GM19397 (cell line): ENCODE data around the gene POLD1.
A peak's percentile ranks its signal among the peaks of the same experiment; 100 is the strongest.
"Not testable (repeated sequence)": the region's sequence is repeated elsewhere in the genome, so short reads cannot be mapped to it uniquely, and the experiment has no call there.

Source experiments
- ATAC-seq: cut with Tn5 transposase; IDR thresholded peaks from one replicate; pipeline ENCODE4 v1.9.1; 2021; ENCODE audit warnings: mild to moderate bottlenecking, moderate library complexity; ENCODE audit not compliant: unreplicated experiment

POLD1 gene

DNA sequence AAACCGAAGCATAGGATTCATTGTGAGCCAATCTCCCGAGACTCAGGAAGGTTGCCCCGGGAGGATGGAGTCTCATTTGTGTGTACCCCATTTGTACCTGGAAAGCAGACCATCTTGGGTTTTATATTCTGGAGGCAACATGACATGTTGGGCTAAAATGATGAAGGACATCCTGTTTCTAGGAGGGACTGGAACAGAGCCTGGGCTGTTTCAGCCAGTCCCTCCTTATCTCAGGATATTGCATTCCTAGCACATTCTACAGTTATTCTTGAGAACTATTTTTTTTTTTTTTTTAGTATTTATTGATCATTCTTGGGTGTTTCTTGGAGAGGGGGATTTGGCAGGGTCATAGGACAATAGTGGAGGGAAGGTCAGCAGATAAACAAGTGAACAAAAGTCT is 6.1 kb downstream of the POLD1 start:
- ATAC-seq = not testable (repeated sequence)

DNA sequence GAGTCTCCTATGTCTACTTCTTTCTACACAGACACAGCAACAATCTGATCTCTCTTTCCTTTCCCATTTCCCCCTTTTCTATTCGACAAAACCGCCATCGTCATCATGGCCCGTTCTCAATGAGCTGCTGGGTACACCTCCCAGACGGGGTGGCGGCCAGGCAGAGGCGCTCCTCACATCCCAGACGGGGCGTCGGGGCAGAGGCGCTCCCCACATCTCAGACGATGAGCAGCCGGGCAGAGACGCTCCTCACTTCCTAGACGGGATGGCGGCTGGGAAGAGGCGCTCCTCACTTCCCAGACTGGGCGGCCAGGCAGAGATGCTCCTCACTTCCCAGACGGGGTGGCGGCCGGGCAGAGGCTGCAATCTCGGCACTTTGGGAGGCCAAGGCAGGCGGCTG is 6.8 kb downstream of the POLD1 start:
- not testable (repeated sequence) for ATAC-seq

DNA sequence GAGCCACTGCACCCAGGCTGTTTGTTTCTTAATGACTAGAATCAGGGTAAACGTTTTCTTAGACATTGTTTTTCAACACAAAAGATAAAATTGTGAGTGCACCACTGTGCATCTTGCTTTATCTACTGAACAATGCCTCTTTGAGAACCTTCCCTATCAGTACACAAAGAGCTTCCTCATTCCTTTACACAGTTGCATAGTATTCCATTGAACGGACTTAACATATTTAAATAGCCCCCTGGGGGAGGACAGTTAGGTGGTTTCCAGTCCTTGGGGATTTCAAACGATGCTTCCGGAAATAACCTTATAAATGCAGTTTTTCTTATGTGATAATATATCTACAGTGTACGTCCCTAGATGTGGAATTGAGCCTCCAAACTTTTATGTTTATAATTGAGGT is 8.6 kb downstream of the POLD1 start:
- ATAC-seq = no peak

DNA sequence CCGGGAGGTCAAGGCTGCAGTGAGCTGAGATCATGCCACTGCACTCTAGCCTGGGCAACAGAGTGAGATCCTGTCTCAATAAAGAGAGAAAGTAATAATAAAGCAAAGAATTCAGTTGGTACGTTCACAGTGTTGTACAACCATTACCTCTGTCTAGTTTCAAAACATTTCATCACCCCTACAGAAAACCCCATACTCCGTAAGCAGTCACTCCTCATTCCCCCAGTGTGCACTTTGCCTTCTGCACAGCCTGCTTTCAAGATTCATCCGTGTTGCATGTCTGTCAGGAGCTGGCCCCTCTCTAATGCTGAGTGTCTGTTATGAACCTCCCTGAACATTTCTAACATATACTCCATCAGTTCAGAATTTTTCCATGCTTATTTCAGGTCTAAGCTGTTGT is 9.4 kb downstream of the POLD1 start:
- ATAC-seq = no peak

DNA sequence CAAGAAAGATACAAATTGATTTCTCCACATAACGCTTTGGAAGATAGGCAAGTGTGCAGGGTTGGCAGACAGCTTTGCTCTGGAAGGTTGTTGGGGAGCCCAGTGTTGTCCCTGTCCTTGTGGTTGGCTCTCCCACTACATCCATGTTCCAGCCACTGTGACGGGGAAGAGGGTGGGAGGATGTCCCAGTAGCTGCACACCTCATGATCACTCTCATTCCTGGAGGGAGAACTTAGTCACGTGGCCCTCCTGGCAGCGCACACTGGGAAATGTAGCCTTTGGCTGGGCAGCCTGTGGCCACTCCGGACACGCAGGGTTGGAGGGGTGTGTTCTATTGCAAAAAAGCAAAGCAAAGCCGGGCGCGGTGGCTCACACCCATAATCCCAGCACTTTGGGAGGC is 9.9 kb downstream of the POLD1 start:
- ATAC-seq = no peak

DNA sequence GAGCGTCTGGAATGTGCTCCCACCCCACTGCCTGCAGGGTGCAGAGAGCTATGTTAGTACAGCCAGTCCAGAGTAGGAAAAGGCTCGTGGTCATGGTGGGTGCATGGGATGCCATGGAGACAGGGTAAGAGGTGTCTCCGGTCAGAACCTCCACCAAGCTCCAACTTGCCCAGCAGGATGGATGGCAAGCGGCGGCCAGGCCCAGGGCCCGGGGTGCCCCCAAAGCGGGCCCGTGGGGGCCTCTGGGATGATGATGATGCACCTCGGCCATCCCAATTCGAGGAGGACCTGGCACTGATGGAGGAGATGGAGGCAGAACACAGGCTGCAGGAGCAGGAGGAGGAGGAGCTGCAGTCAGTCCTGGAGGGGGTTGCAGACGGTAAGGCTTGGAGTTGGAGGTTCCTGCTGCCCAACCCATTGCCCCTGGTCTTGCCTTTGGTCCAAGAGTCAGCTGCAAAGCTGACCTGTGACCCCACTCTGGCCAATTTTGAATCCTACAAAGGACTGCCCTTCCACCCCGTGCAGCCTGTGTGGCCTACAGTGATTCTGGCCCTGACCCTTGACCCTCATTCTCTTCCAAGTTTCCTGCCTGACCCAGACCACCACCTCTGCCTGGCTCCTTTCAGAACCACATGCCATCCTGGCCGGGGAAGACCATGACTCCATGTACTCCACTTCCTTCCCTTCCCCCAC is 14.7 kb downstream of the POLD1 start:
- ATAC-seq = no peak

DNA sequence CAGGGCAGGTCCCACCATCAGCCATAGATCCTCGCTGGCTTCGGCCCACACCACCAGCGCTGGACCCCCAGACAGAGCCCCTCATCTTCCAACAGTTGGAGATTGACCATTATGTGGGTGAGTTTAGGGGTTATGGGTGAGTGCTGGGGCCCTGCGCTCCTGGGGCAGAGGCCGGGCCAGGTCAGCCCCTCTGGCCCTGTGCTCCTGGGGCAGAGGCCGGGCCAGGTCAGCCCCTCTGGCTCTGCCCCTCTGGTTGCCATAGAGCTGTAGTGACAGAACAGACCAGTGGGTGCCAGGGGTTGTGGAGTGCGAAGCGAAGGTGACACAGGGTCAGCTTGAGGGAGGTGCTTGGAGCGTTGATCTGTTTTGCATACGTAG is 15.2 kb downstream of the POLD1 start:
- no peak for ATAC-seq

DNA sequence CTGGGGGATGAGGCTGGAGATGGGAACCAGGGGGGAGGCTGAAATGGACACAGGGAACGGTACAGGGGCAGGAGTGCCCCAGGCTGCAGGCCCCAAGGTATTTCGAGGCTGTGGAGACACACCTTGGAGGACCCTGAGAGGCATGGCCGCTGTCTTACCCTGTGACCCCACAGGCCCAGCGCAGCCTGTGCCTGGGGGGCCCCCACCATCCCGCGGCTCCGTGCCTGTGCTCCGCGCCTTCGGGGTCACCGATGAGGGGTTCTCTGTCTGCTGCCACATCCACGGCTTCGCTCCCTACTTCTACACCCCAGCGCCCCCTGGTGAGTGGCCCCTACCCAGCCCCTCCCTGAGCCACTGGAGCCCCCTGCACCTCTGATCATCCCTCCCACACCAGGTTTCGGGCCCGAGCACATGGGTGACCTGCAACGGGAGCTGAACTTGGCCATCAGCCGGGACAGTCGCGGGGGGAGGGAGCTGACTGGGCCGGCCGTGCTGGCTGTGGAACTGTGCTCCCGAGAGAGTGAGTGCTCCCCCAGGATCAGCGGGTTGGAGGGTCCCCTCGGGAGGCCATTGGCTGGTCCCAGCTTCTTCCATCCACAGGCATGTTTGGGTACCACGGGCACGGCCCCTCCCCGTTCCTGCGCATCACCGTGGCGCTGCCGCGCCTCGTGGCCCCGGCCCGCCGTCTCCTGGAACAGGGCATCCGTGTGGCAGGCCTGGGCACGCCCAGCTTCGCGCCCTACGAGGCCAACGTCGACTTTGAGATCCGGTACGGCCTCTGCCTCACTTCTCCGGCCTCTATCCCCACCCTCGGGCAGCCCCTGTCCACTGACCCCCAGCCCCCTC is 17.7 kb downstream of the POLD1 start:
- ATAC-seq = no peak

DNA sequence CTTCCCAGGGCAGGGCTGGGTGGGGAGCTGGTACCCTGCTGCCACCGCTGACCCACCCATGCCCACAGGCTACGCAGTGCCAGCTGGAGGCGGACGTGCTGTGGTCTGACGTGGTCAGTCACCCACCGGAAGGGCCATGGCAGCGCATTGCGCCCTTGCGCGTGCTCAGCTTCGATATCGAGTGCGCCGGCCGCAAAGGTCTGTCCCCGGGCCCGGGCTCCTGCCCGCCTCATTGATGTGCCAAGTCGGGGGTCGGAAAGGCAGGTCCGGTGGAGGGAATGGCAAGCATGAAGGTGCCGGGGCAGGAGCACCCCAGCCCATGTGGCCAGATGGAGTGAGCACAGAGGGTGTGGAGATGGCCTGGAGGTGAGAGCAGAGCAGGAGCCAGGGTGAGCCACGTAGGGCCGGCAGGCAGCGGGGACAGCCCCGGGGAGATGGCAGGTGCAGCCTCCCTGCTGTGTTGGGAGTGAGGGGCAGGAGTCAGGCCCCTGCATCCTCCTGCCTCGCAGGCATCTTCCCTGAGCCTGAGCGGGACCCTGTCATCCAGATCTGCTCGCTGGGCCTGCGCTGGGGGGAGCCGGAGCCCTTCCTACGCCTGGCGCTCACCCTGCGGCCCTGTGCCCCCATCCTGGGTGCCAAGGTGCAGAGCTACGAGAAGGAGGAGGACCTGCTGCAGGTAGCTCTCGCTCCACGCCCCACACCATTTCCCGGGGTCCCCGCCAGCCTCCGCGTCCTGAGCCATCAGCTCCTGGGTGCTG is 18.6 kb downstream of the POLD1 start:
- ATAC-seq = no peak

DNA sequence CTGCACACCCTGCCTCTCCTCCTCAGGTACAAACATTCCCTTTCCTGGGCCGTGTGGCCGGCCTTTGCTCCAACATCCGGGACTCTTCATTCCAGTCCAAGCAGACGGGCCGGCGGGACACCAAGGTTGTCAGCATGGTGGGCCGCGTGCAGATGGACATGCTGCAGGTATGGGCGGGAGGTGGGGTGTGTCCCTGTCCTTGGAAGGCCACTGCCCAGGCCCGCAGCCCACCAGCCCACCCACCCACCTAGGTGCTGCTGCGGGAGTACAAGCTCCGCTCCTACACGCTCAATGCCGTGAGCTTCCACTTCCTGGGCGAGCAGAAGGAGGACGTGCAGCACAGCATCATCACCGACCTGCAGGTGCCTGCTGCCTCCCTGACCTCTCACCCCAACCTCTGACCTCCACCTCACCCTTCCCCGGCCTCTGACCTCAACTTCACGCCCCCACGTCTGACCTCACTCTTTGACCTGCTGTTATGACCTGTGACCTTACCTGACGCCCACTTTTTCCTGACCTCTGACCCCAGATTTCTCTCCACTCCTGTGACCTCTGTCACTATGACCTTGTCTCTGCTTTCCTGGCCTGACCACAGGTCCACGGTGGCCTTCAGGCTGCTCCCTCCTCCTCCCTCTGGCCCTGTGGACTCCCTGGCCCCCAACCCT is 22.1 kb downstream of the POLD1 start:
- ATAC-seq = no peak

DNA sequence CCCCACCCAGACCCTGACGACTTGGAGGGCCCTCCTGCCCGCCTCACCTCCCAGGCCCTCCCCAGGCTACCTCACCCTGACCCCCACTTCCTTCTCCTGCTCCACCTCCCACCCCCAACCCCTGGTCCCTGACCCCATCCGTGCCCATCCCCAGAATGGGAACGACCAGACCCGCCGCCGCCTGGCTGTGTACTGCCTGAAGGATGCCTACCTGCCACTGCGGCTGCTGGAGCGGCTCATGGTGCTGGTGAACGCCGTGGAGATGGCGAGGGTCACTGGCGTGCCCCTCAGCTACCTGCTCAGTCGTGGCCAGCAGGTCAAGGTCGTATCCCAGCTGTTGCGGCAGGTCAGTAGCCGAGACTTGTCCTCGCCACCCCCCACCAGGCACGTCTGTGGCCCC is 22.7 kb downstream of the POLD1 start:
- ATAC-seq = no peak

DNA sequence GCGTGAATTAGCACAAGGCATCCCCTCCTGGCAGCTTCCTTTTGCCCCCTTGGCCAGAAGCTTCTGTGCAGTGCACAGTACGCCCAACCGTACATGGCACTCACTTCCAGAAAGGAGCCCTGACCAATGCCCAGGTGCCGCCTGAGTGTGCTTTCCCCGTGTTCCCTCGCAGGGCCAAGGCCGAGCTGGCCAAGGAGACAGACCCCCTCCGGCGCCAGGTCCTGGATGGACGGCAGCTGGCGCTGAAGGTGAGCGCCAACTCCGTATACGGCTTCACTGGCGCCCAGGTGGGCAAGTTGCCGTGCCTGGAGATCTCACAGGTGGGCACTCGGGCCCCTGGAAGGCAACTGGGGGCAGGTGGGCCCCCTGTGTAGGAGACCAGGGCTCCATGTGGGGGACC is 25.2 kb downstream of the POLD1 start:
- no peak for ATAC-seq

DNA sequence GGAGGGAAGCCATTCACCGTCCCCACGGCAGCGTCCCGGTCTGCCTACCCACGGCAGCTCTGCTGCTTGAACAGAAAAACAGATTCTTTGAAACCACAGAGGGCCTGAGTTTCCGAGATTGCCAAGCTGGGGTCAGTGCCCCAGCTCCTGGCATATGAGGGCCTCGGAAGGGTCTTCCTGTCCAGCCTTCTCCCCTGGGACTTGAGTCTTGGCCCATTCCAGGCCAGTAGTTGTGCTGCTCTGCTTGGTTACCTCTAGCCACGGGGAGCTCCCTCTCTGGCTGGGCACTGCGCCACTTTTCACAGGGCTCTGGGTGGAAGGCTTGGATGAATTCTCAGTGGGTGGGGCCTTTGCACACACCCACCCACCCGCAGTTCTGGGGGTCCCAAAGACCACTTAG is 26.0 kb downstream of the POLD1 start:
- ATAC-seq = no peak

DNA sequence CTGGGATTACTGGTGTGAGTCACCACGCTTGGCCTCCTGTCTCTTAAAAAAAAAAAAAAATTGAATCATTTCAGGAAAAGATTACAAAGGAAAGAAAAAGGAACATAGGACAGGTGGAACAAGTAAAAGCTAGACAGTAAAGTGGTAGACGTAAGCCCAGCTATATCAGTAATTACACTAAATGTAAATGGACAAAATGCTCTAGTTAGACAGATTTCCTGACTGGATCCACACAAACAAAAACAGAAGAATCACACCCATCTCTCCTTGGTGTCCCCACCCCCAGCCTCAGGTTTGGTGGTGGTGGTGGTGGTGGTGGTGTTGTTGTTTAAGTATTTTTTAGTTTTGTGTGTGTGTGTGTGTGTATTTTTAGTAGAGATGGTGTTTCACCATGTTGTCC is 28.3 kb downstream of the POLD1 start:
- ATAC-seq = no peak

DNA sequence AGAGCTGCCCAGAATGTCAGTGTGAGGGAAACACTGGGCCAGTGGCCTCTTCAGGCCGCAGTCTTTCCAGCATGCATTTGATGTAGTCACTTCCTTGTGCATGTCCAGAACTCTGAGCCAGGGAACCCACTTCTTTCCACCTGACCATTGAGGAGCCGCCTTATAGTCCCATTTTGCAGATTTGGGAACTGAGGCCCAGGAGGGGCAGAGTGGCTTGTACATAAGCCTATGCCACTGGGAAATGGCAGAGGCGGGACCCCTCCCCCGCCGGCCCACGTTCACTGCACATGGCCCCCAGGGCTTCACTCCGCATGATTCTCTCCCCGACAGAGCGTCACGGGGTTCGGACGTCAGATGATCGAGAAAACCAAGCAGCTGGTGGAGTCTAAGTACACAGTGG is 28.9 kb downstream of the POLD1 start:
- no peak for ATAC-seq

DNA sequence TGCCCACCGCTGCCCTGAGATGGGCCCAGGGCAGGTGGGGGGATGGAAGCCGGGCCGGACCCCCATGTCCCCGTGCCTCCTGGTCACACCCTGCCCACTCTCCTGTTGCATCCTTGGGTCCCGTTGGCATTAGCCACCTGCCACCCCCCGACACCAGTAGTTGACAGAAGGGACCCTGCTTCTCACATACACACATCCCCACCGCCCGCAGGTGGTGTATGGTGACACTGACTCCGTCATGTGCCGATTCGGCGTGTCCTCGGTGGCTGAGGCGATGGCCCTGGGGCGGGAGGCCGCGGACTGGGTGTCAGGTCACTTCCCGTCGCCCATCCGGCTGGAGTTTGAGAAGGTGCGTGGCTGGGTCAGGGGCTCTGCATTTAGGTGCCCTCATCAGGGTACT is 29.4 kb downstream of the POLD1 start:
- ATAC-seq = no peak

DNA sequence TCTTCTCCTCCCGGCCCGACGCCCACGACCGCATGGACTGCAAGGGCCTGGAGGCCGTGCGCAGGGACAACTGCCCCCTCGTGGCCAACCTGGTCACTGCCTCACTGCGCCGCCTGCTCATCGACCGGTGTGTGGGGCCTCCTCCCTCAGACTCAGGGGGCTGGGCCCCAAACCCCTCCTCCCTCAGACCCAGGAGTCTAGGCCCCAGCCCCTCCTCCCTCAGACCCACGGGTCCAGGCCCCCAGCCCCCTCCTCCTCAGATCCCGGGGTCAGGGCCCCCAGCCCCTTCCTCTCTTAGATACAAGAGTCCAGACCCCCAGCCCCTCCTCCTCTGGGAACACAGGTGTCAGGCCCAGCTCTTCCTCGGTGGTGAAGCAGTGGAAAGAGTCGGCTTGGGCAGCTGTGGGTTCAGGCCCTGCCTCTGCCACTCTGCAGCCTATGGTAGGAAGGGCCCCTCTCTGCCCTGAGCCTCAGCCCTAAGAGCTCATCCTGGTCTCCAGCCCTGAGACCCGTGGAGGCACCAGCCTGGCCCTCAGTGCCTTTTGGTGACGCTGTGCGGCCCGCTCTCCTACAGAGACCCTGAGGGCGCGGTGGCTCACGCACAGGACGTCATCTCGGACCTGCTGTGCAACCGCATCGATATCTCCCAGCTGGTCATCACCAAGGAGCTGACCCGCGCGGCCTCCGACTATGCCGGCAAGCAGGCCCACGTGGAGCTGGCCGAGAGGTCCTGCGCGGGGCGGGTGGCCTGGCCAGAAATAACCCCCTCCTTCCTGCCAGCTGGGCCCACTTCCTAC is 30.9 kb downstream of the POLD1 start:
- ATAC-seq = peak; percentile 29

DNA sequence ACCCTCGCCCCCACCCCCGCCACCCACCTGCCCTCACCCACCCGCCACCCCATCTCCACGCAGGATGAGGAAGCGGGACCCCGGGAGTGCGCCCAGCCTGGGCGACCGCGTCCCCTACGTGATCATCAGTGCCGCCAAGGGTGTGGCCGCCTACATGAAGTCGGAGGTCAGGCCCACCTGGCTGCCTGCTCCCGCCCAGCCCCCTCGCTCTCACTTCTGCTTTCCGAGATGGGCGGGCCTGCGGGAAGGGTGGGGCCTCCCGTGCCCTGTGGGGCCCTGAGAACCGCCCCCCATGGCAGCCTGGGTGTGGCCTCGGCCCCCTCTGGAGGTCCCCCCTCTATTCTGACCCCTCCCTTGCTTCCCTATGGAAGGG is 31.5 kb downstream of the POLD1 start:
- ATAC-seq = peak; percentile 49

DNA sequence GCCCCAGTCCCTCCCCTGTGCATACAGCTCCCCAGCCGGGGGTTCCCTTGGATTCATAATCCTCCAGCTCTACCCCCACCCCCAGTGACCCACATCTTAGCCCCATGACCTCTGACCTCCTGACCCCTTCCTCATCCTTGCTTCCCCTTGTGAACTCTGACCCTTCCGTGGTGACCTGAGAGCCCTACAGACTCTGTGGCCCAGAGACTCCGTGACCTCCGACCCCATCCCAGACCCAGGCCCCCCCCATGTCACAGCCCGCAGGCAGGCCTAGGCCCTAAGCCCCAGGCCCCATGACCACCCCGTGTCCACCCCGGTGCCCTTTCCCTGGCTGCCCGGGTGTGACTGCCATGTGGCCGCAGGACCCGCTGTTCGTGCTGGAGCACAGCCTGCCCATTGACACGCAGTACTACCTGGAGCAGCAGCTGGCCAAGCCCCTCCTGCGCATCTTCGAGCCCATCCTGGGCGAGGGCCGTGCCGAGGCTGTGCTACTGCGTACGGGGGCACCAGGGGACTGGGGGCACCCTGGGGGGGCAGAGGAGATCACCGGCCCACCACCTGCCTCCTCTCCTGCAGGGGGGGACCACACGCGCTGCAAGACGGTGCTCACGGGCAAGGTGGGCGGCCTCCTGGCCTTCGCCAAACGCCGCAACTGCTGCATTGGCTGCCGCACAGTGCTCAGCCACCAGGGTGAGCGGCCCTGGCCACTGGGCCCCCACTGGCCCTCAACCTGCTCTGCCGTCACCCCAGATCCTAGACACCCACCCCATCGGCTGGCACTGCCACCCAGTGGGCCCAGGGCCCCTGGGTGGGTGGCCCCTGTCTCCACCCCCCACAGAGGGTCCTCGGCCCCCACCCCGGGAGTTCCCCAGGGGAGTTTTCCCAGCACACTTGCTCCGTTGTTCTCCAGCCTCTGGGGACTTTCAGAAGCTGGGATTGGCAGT is 32.2 kb downstream of the POLD1 start:
- ATAC-seq = no peak
